H9 (cell line): ENCODE results near the gene CYB5A. TPM values are rescaled to one million over a fixed set of nuclear protein-coding genes. Genes with fewer than 3 reads are reported as not detected.

ENCODE experiments used
- DNase-seq: peaks from one replicate; pipeline ENCODE4 v3.0.0-alpha.2; 2017
- H2AFZ ChIP-seq: one replicate; pipeline ENCODE4 v1.6.1; 2013; ENCODE audit warnings: mild to moderate bottlenecking, low read length, control low read depth, moderate library complexity
- H2AK5ac ChIP-seq: 2 replicates; pipeline ENCODE4 v1.6.1; 2013; ENCODE audit warnings: low read length, control low read depth, mixed read lengths; ENCODE audit not compliant: insufficient read length
- H2BK120ac ChIP-seq: one replicate; pipeline ENCODE4 v1.6.1; 2013; ENCODE audit warnings: low read depth, mild to moderate bottlenecking, low read length, control low read depth, inconsistent platforms; ENCODE audit not compliant: poor library complexity, severe bottlenecking
- H2BK12ac ChIP-seq: 2 replicates; pipeline ENCODE4 v1.6.1; 2013; ENCODE audit warnings: low read length, control low read depth, mixed read lengths, low read depth; ENCODE audit not compliant: insufficient read length
- H2BK15ac ChIP-seq: 2 replicates; pipeline ENCODE4 v1.6.1; 2013; ENCODE audit warnings: low read depth, low read length, control low read depth
- H2BK20ac ChIP-seq: one replicate; pipeline ENCODE4 v1.6.1; 2013; ENCODE audit warnings: low read depth, mild to moderate bottlenecking, low read length, control low read depth, inconsistent platforms; ENCODE audit not compliant: poor library complexity, severe bottlenecking
- H2BK5ac ChIP-seq: 2 replicates; pipeline ENCODE4 v1.6.1; 2013; ENCODE audit warnings: low read length, control low read depth, mixed read lengths; ENCODE audit not compliant: insufficient read length
- H3K14ac ChIP-seq: 2 replicates; pipeline ENCODE4 v1.6.1; 2013; ENCODE audit warnings: low read length, control low read depth; ENCODE audit not compliant: insufficient read depth
- H3K18ac ChIP-seq: 2 replicates; pipeline ENCODE4 v1.6.1; 2013; ENCODE audit warnings: low read depth, mild to moderate bottlenecking, mixed read lengths, low read length, control low read depth; ENCODE audit not compliant: insufficient read length
- H3K23ac ChIP-seq: 2 replicates; pipeline ENCODE4 v1.6.1; 2013; ENCODE audit warnings: low read length, control low read depth, mixed read lengths, low read depth; ENCODE audit not compliant: insufficient read length
- H3K23me2 ChIP-seq: 2 replicates; pipeline ENCODE4 v1.6.1; 2013; ENCODE audit warnings: low read depth, mild to moderate bottlenecking, mixed read lengths, low read length, control low read depth; ENCODE audit not compliant: insufficient read length, poor library complexity, severe bottlenecking
- H3K27ac ChIP-seq: 2 replicates; pipeline ENCODE4 v1.5.1; 2013; ENCODE audit warnings: low read length, control low read depth, mixed read lengths, low read depth; ENCODE audit not compliant: insufficient read length
- H3K27me3 ChIP-seq: 2 replicates; pipeline ENCODE4 v1.6.1; 2013; ENCODE audit warnings: low read length, control low read depth, inconsistent platforms; ENCODE audit not compliant: insufficient read depth
- H3K4ac ChIP-seq: 2 replicates; pipeline ENCODE4 v1.6.1; 2013; ENCODE audit warnings: low read depth, mild to moderate bottlenecking, control low read depth, inconsistent platforms, low read length, moderate library complexity
- H3K4me1 ChIP-seq: 2 replicates; pipeline ENCODE4 v1.6.1; 2013; ENCODE audit warnings: low read length, control low read depth, inconsistent platforms; ENCODE audit not compliant: insufficient read depth
- H3K4me2 ChIP-seq: 2 replicates; pipeline ENCODE4 v1.6.1; 2013; ENCODE audit warnings: low read length, control low read depth, mixed read lengths; ENCODE audit not compliant: insufficient read length, insufficient read depth
- H3K56ac ChIP-seq: 2 replicates; pipeline ENCODE4 v1.6.1; 2013; ENCODE audit warnings: low read depth, mild to moderate bottlenecking, mixed read lengths, low read length, control low read depth; ENCODE audit not compliant: insufficient read length
- H3K79me1 ChIP-seq: 2 replicates; pipeline ENCODE4 v1.6.1; 2013; ENCODE audit warnings: low read depth, mild to moderate bottlenecking, moderate library complexity, low read length, control low read depth, inconsistent platforms; ENCODE audit not compliant: insufficient read depth, poor library complexity, severe bottlenecking
- H3K79me2 ChIP-seq: 2 replicates; pipeline ENCODE4 v1.6.1; 2013; ENCODE audit warnings: low read length, control low read depth, inconsistent platforms; ENCODE audit not compliant: insufficient read depth
- H3K9ac ChIP-seq: 2 replicates; pipeline ENCODE4 v1.6.1; 2013; ENCODE audit warnings: low read length, control low read depth, mixed read lengths; ENCODE audit not compliant: insufficient read length; ENCODE audit errors: extremely low read depth
- H3K9me3 ChIP-seq: one replicate; pipeline ENCODE4 v1.6.1; 2013; ENCODE audit warnings: low read depth, low read length, inconsistent platforms; ENCODE audit not compliant: control insufficient read depth
- H3T11ph ChIP-seq: one replicate; pipeline ENCODE4 v1.6.1; 2013; ENCODE audit warnings: mild to moderate bottlenecking, low read length, control low read depth, inconsistent platforms
- H4K20me1 ChIP-seq: one replicate; pipeline ENCODE4 v1.6.1; 2013; ENCODE audit not compliant: control insufficient read depth, insufficient read length, insufficient read depth
- H4K5ac ChIP-seq: 2 replicates; pipeline ENCODE4 v1.6.1; 2013; ENCODE audit warnings: low read depth, mild to moderate bottlenecking, mixed read lengths, low read length, control low read depth; ENCODE audit not compliant: insufficient read length
- H4K8ac ChIP-seq: replicated peaks from 2 replicates; pipeline ENCODE4 v1.6.1; 2013; ENCODE audit warnings: low read length, control low read depth, mixed read lengths, low read depth; ENCODE audit not compliant: insufficient read length
- H4K91ac ChIP-seq: 2 replicates; pipeline ENCODE4 v1.6.1; 2013; ENCODE audit warnings: low read depth, mild to moderate bottlenecking, moderate library complexity, mixed read lengths, low read length, control low read depth; ENCODE audit not compliant: insufficient read length
- H3K27ac Mint-ChIP-seq, 3 experiments: 2 replicates in 2 of 3; 3 replicates in 1 of 3; pipeline ENCODE4 v1.8.0; 2020 to 2021; ENCODE audit warnings: mixed read lengths in 3 of 3, mild to moderate bottlenecking in 1 of 3, moderate library complexity in 1 of 3
- H3K27me3 Mint-ChIP-seq: 2 replicates; pipeline ENCODE4 v1.8.0; 2021; ENCODE audit warnings: low read depth, mild to moderate bottlenecking, moderate library complexity, mixed read lengths
- H3K36me3 Mint-ChIP-seq, 3 experiments: 2 replicates in 2 of 3; 3 replicates in 1 of 3; pipeline ENCODE4 v1.8.0; 2020 to 2021; ENCODE audit warnings: low read depth in 3 of 3, mixed read lengths in 3 of 3; ENCODE audit not compliant: insufficient read depth in 1 of 3
- H3K4me1 Mint-ChIP-seq, 2 experiments: 2 replicates each; pipeline ENCODE4 v1.8.0; 2020; ENCODE audit warnings: mixed read lengths in 2 of 2
- H3K4me3 Mint-ChIP-seq, 2 experiments: 2 replicates in 1 of 2; 3 replicates in 1 of 2; pipeline ENCODE4 v1.8.0; 2020 to 2021; ENCODE audit warnings: mild to moderate bottlenecking in 2 of 2, mixed read lengths in 2 of 2, moderate library complexity in 1 of 2
- H3K9me3 Mint-ChIP-seq, 2 experiments: 2 replicates in 1 of 2; 3 replicates in 1 of 2; pipeline ENCODE4 v1.8.0; 2020; ENCODE audit warnings: mild to moderate bottlenecking in 2 of 2, mixed read lengths in 2 of 2, moderate library complexity in 1 of 2
- CTCF ChIP-seq: fragments of 200-600 bp; sonication (generic); conservative IDR thresholded peaks from 3 replicates; pipeline ENCODE4 v1.8.0; 2021; ENCODE audit warnings: antibody characterized with exemption, mild to moderate bottlenecking
- WGBS: extraction: QIAGEN DNeasy Blood & Tissue Kit; methylation state at CpG from one replicate; pipeline ENCODE4 v1.1.7; 2013; ENCODE audit warnings: missing lambda C conversion rate, low lambda C conversion rate, mixed read lengths; ENCODE audit not compliant: insufficient read length; ENCODE audit errors: extremely low coverage; 5-methylcytosine and 5-hydroxymethylcytosine counted together
- total RNA-seq: library from RNA; stranded (reverse); gene quantifications from 2 replicates; pipeline ENCODE4 v1.2.1, GENCODE V29; 2021

CYB5A gene
- total RNA-seq, 1 experiment from 2014 or later: 93.2 TPM

- no peak overlapping the region for H3K9ac ChIP-seq
- no peak overlapping the region for H3K4me2 ChIP-seq
- no peak overlapping the region for H3T11ph ChIP-seq
- H3K27me3 Mint-ChIP-seq: no peaks in the 10 kb centered on the region
- H3K4me3 Mint-ChIP-seq: no peak overlapping the region
- H3K27me3 ChIP-seq: no peaks in the 10 kb centered on the region
- no peak overlapping the region for H3K18ac ChIP-seq
- no peaks in the 10 kb centered on the region for H4K20me1 ChIP-seq
- no peak overlapping the region for H4K91ac ChIP-seq
- H2BK20ac ChIP-seq: no peak overlapping the region
- no peak overlapping the region for H3K27ac Mint-ChIP-seq
- H4K8ac ChIP-seq: no peak overlapping the region
- no CpG with 5 or more reads among the region's 3 CpGs for WGBS
- H3K4me1 ChIP-seq: no peaks in the 10 kb centered on the region
- H4K5ac ChIP-seq: no peak overlapping the region
- H3K4ac ChIP-seq: no peak overlapping the region
- no peak overlapping the region for H3K56ac ChIP-seq
- no peak overlapping the region for H2BK120ac ChIP-seq
- H3K4me1 Mint-ChIP-seq: 0 out of 4 replicates have a peak, but pooled peaks cover 0 to 2% of the 10 kb centered on the region in 2 experiments
- H3K9me3 Mint-ChIP-seq: peaks cover 10 to 11% of the 10 kb centered on the region in 2 experiments
- H2AK5ac ChIP-seq: no peak overlapping the region
- H3K23ac ChIP-seq: no peak overlapping the region
- no peak overlapping the region for H3K27ac ChIP-seq
- H3K23me2 ChIP-seq: no peaks in the 10 kb centered on the region
- no peaks in the 10 kb centered on the region for H3K79me1 ChIP-seq
- no peak for DNase-seq
- no peak overlapping the region for H3K14ac ChIP-seq
- no peak overlapping the region for H2AFZ ChIP-seq
- H3K36me3 Mint-ChIP-seq: peaks cover 3 to 10% (median 8%) of the 10 kb centered on the region in 3 experiments
- no peak overlapping the region for H2BK5ac ChIP-seq
- H2BK12ac ChIP-seq: no peak overlapping the region
- TF ChIP-seq CTCF: no peak
- H3K9me3 ChIP-seq: no peaks in the 10 kb centered on the region
- no peak overlapping the region for H2BK15ac ChIP-seq
- no peaks in the 10 kb centered on the region for H3K79me2 ChIP-seq
Measured at GRCh38 chr18:74299746-74300145, 8.0 kb upstream of the CYB5A start.
